GM19438 (cell line): ENCODE results near the gene CEP250.
"Not testable (repeated sequence)": the region's sequence is repeated elsewhere in the genome, so short reads cannot be mapped to it uniquely, and the experiment has no call there.

ENCODE experiments used
- ATAC-seq: cut with Tn5 transposase; IDR thresholded peaks from one replicate; pipeline ENCODE4 v1.9.1; 2021; ENCODE audit warnings: low read depth; ENCODE audit not compliant: unreplicated experiment

Gene CEP250

GRCh38 chr20:35453647-35454046, 1.8 kb upstream of the CEP250 start:
- ATAC-seq, result no peak

- ATAC-seq, result not testable (repeated sequence)
Observed at GRCh38 chr20:35456700-35457099, 1.3 kb downstream of the CEP250 start.

- ATAC-seq, result not testable (repeated sequence)
Observed at GRCh38 chr20:35457539-35457938, 2.1 kb downstream of the CEP250 start.

GRCh38 chr20:35458388-35458787, 3.0 kb downstream of the CEP250 start:
- no peak for ATAC-seq

- no peak for ATAC-seq
Observed at GRCh38 chr20:35461620-35462019, 6.2 kb downstream of the CEP250 start.

- no peak for ATAC-seq
Observed at GRCh38 chr20:35462351-35462750, 7.0 kb downstream of the CEP250 start.

GRCh38 chr20:35463455-35464300, 8.3 kb downstream of the CEP250 start:
- ATAC-seq, result no peak

GRCh38 chr20:35465976-35466375, 10.6 kb downstream of the CEP250 start:
- ATAC-seq, result no peak

- ATAC-seq, result no peak
Observed at GRCh38 chr20:35466856-35467255, 11.5 kb downstream of the CEP250 start.

GRCh38 chr20:35467339-35468224, 12.2 kb downstream of the CEP250 start:
- no peak for ATAC-seq

GRCh38 chr20:35468671-35469334, 13.4 kb downstream of the CEP250 start:
- no peak for ATAC-seq

- ATAC-seq, result no peak
Observed at GRCh38 chr20:35472209-35472608, 16.8 kb downstream of the CEP250 start.

GRCh38 chr20:35473684-35474083, 18.3 kb downstream of the CEP250 start:
- no peak for ATAC-seq

GRCh38 chr20:35474303-35474871, 19.0 kb downstream of the CEP250 start:
- no peak for ATAC-seq

GRCh38 chr20:35476288-35476687, 20.9 kb downstream of the CEP250 start:
- no peak for ATAC-seq

GRCh38 chr20:35478804-35479472, 23.5 kb downstream of the CEP250 start:
- no peak for ATAC-seq

GRCh38 chr20:35479798-35480197, 24.4 kb downstream of the CEP250 start:
- ATAC-seq, result no peak

- ATAC-seq, result no peak
Observed at GRCh38 chr20:35487479-35487878, 32.1 kb downstream of the CEP250 start.

GRCh38 chr20:35489717-35490116, 34.3 kb downstream of the CEP250 start:
- ATAC-seq, result no peak

- peak; percentile 95 for ATAC-seq
Observed at GRCh38 chr20:35490736-35491181, 35.4 kb downstream of the CEP250 start.
